Measurements from ENCODE around the gene CTCF. TPM values are rescaled to one million over a fixed set of nuclear protein-coding genes. Genes with fewer than 3 reads are reported as not detected.

The CTCF gene
- total and polyA plus RNA-seq, 10 of the 15 experiments (the other 5 are each of a cell fraction or from before 2014, with no cell fraction given) = 9.1 to 55.0 (median 41.8) TPM

DNA sequence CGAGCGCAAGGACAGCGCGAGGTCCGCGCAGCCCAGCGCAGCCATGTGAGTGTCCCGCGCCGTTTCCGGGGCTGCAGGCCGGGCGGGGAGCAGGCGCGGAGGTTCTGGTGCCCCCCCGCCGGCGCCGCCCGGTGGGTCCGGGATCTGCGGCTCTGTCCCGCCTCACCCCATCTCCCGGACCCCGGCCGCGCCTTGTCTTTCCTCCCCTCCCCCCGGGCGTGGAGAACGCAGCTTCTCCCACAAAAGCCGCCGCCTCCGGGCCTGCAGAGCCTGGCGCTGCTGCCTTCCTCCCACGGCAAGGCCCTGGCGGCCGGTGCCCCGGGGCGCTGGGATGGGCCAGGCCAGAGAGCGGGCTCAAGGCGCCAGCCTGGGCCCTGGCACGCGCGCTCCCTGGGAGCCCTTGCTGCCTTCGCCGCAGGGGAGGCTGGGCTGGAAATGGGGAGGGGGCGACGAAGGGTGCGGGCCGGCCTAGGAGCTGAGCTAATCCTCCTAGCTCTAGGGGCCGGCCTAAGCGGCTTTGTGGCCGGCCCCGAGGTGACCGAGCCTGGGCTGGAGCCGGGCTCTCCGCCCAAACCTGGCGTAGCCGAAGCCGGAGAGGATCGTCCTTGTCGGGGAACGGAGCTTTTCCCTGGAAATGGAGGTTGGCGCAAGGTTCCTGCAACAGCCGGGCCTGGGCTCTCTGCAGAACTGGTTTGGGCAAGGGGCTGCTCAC is 33.3 kb upstream of the CTCF start:
- H3K4me3 ChIP-seq = peak overlapping the region; percentile 90
- no peaks in the 10 kb centered on the region for H3K9me3 ChIP-seq (replicated peaks; ENCODE audit: control insufficient read depth, insufficient read depth, low read length)
- ATAC-seq (peak; percentile 48), DNase-seq (ENCODE audit: low read depth, low spot score) (no peak), FAIRE-seq (no peak)
- CTCF ChIA-PET = interaction anchor here (0.8 to 11.3 kb wide), 11 partner anchors 7 to 139 kb away, joined by 3 to 131 read pairs (median 4); partner anchors contain the start of genes ACD, CARMIL2 and CTCF
- H3K4me2 ChIP-seq (ENCODE audit: control insufficient read depth, insufficient read depth) = peak overlapping the region; percentile 96
- SMC1A ChIA-PET (ENCODE audit: uncharacterized antibody, unreplicated experiment) = interaction anchor here (0.6 to 4.3 kb wide), 5 partner anchors 8 to 138 kb away, joined by 3 to 27 read pairs (median 5); partner anchors contain the start of genes C16orf86, CTCF and ENKD1
- no TSS peak for BruUV-seq (replicated peaks)
- H3K9ac ChIP-seq (ENCODE audit: control insufficient read depth, insufficient read depth, low read length) = peak overlapping the region; percentile 61
- intact Hi-C loops (cut with micrococcal nuclease; ENCODE audit: unreplicated experiment) = loop anchor here (10.0 kb wide), 1 partner anchor 396 kb away; no protein-coding TSS in a partner anchor
- H3K27me3 ChIP-seq (replicated peaks in 1 of 2; ENCODE audit: control insufficient read depth in 2 of 2, insufficient read depth in 2 of 2, low read length in 1 of 2) = no peaks in the 10 kb centered on the region
- H3K36me3 ChIP-seq (ENCODE audit: control insufficient read depth in 2 of 2, insufficient read depth in 2 of 2, low read length in 1 of 2) = no peaks in the 10 kb centered on the region
- no peaks in the 10 kb centered on the region; the same call in 1 of the 2 replicates for H3K79me2 ChIP-seq (ENCODE audit: control insufficient read depth, insufficient read depth, low read length)
- H4K20me1 ChIP-seq (ENCODE audit: control insufficient read depth, insufficient read depth) = no peaks in the 10 kb centered on the region
- H3K4me1 ChIP-seq (ENCODE audit: control insufficient read depth, insufficient read depth, low read length) = peaks cover 34% of the 10 kb centered on the region
- RAD21 ChIA-PET (ENCODE audit: unreplicated experiment) = interaction anchor here (0.6 to 2.2 kb wide), 6 partner anchors 8 to 115 kb away, joined by 3 to 25 read pairs (median 8); partner anchors contain the start of genes ATP6V0D1 and CARMIL2
- no peak overlapping the region for H3K27ac ChIP-seq (ENCODE audit: control insufficient read depth, insufficient read depth)
- in situ Hi-C loops (cut with MboI) = no loop called here
- POLR2A ChIA-PET = interaction anchor here (1.2 to 5.7 kb wide), 4 partner anchors 8 to 134 kb away, joined by 3 to 56 read pairs (median 14); partner anchors contain the start of gene CTCF
- H2AFZ ChIP-seq (ENCODE audit: control insufficient read depth, low read depth, low read length) = peak overlapping the region; percentile 29
- WGBS (ENCODE audit: insufficient coverage, insufficient replicate concordance, low lambda C conversion rate, missing lambda C conversion rate) = 6% methylated on average over 51 of the region's 65 CpGs
- no peak for TF ChIP-seq KDM1A (IDR thresholded peaks at IDR 0.05; ENCODE audit: borderline replicate concordance)
- TF ChIP-seq, protein P1, sequence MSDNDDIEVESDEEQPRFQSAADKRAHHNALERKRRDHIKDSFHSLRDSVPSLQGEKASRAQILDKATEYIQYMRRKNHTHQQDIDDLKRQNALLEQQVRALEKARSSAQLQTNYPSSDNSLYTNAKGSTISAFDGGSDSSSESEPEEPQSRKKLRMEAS (IDR thresholded peaks at IDR 0.05; ENCODE audit: low read depth, low read length) = no peak
- TF ChIP-seq IKZF1 (conservative IDR thresholded peaks at IDR 0.05) = peak; percentile 65
- TF ChIP-seq CREM (IDR thresholded peaks at IDR 0.05; ENCODE audit: low read depth) = no peak
- no peak for TF ChIP-seq GABPA (IDR thresholded peaks at IDR 0.05; ENCODE audit: low read depth)
- TF ChIP-seq PML (IDR thresholded peaks at IDR 0.05; ENCODE audit: low read length) = no peak
- TF ChIP-seq IKZF2 (IDR thresholded peaks at IDR 0.05) = no peak
- no peak for TF ChIP-seq SP1 (IDR thresholded peaks at IDR 0.05; ENCODE audit: low read depth, low read length)
- TF ChIP-seq NR2F1 (conservative IDR thresholded peaks at IDR 0.05) = 0 out of 2 replicates have a peak, but pooled peaks have one; percentile 26
- TF ChIP-seq POLR2AphosphoS2 (IDR thresholded peaks at IDR 0.05; ENCODE audit: low read depth, low read length) = no peak
- peak; percentile 1; the same call in 1 of the 2 replicates for TF ChIP-seq ZNF687 (IDR thresholded peaks at IDR 0.05)
- TF ChIP-seq NFYB (IDR thresholded peaks at IDR 0.05; ENCODE audit: insufficient read depth, low read depth, low read length) = no peak
- no peak for TF ChIP-seq CREB1 (IDR thresholded peaks at IDR 0.05; ENCODE audit: low read depth)
- TF ChIP-seq BHLHE40 (IDR thresholded peaks at IDR 0.05; ENCODE audit: borderline replicate concordance in 1 of 2, low read depth in 2 of 2, low read length in 1 of 2) = peak in 1 of 2 experiments; percentile 50; a peak in 1 of 4 replicates
- no peak for TF ChIP-seq YBX1 (IDR thresholded peaks at IDR 0.05)
- peak; percentile 61; the same call in 1 of the 2 replicates for TF ChIP-seq POLR2A (IDR thresholded peaks at IDR 0.05; ENCODE audit: low read depth, low read length)
- no peak for TF ChIP-seq SMARCA5 (IDR thresholded peaks at IDR 0.05)
- no peak for TF ChIP-seq SIN3A (IDR thresholded peaks at IDR 0.05; ENCODE audit: low read depth, low read length)
- no peak for TF ChIP-seq ZNF217 (IDR thresholded peaks at IDR 0.05)
